MM.1S (cell line): ENCODE data around the gene SWT1.
A peak's percentile ranks its signal among the peaks of the same experiment; 100 is the strongest.

Experiments
- DNase-seq: peaks from one replicate; pipeline ENCODE4 v3.0.0-alpha.2; 2015
- H2AFZ ChIP-seq: fragments of 300-600 bp; sonication (generic); 2 replicates; pipeline ENCODE4 v1.6.0; 2016; ENCODE audit warnings: antibody characterized with exemption, low read length
- H3F3A ChIP-seq: fragments of 300-600 bp; sonication (generic); 2 replicates; pipeline ENCODE4 v1.6.1; 2016; ENCODE audit warnings: mild to moderate bottlenecking, antibody characterized with exemption, low read length, moderate library complexity, mixed read lengths; ENCODE audit not compliant: insufficient read depth
- H3K27ac ChIP-seq: fragments of 300-600 bp; sonication (generic); 2 replicates; pipeline ENCODE4 v1.5.1; 2016; ENCODE audit warnings: mild to moderate bottlenecking, low read length
- H3K27me3 ChIP-seq: fragments of 300-600 bp; sonication (generic); replicated peaks from 2 replicates; pipeline ENCODE4 v1.6.0; 2016; ENCODE audit warnings: low read length; ENCODE audit not compliant: insufficient read depth
- H3K36me3 ChIP-seq: fragments of 300-600 bp; sonication (generic); replicated peaks from 2 replicates; pipeline ENCODE4 v1.6.1; 2016; ENCODE audit warnings: mild to moderate bottlenecking, low read length, mixed read lengths; ENCODE audit not compliant: insufficient read depth
- H3K4me1 ChIP-seq: fragments of 300-600 bp; sonication (generic); 2 replicates; pipeline ENCODE4 v1.6.1; 2016; ENCODE audit warnings: low read length, mixed read lengths
- H3K4me2 ChIP-seq: fragments of 300-600 bp; sonication (generic); 2 replicates; pipeline ENCODE4 v1.6.0; 2016; ENCODE audit warnings: low read depth, low read length
- H3K4me3 ChIP-seq: fragments of 300-600 bp; sonication (generic); 2 replicates; pipeline ENCODE4 v1.5.1; 2016; ENCODE audit warnings: low read length, mixed read lengths
- H3K79me2 ChIP-seq: fragments of 300-600 bp; sonication (generic); 2 replicates; pipeline ENCODE4 v1.6.1; 2016; ENCODE audit warnings: mixed run types, low read length, mixed read lengths
- H3K9ac ChIP-seq: fragments of 300-600 bp; sonication (generic); 2 replicates; pipeline ENCODE4 v1.6.1; 2016; ENCODE audit warnings: low read length, mixed read lengths
- H3K9me2 ChIP-seq: fragments of 300-600 bp; sonication (generic); replicated peaks from 2 replicates; pipeline ENCODE4 v1.6.1; 2016; ENCODE audit warnings: mild to moderate bottlenecking, low read length, mixed read lengths; ENCODE audit not compliant: insufficient read depth
- H3K9me3 ChIP-seq: fragments of 300-600 bp; sonication (generic); replicated peaks from 2 replicates; pipeline ENCODE4 v1.6.1; 2016; ENCODE audit warnings: mild to moderate bottlenecking, low read length, mixed read lengths; ENCODE audit not compliant: insufficient read depth
- H4K20me1 ChIP-seq: fragments of 300-600 bp; sonication (generic); 2 replicates; pipeline ENCODE4 v1.6.1; 2016; ENCODE audit warnings: mild to moderate bottlenecking, low read length, moderate library complexity, mixed read lengths; ENCODE audit not compliant: insufficient read depth
- CTCF ChIP-seq: fragments of 300-600 bp; sonication (generic); IDR thresholded peaks from 2 replicates; pipeline ENCODE4 v1.5.1; 2016; ENCODE audit warnings: antibody characterized with exemption, low read length, mixed read lengths
- EZH2 ChIP-seq: fragments of 300-600 bp; sonication (generic); optimal IDR thresholded peaks from 2 replicates; pipeline ENCODE3; 2017; ENCODE audit warnings: low read depth, mild to moderate bottlenecking, antibody characterized with exemption, low read length, mixed read lengths
- EZH2phosphoT487 ChIP-seq: fragments of 300-600 bp; sonication (generic); IDR thresholded peaks from 2 replicates; pipeline ENCODE4 v1.6.1; 2018; ENCODE audit warnings: antibody characterized with exemption, low read length

SWT1 gene

GRCh38 chr1:185334182-185334581 is 177.2 kb downstream of the SWT1 start:
- Histone ChIP-seq H3K4me1 (peaks cover 9% of the 10 kb centered on the region), H3K9ac (no peak overlapping the region), H2AFZ (no peak overlapping the region), H3K27me3 (peaks cover 4% of the 10 kb centered on the region; the same call in 1 of the 2 replicates), H3K4me2 (no peak overlapping the region), H4K20me1 (no peaks in the 10 kb centered on the region), H3K27ac (no peak overlapping the region), H3K9me3 (no peaks in the 10 kb centered on the region), H3F3A (0 out of 2 replicates have a peak, but pooled peaks cover 4% of the 10 kb centered on the region), H3K9me2 (no peaks in the 10 kb centered on the region), H3K4me3 (no peak overlapping the region), H3K36me3 (no peaks in the 10 kb centered on the region), H3K79me2 (no peaks in the 10 kb centered on the region)
- no peak for TF ChIP-seq EZH2phosphoT487
- TF ChIP-seq CTCF: no peak
- TF ChIP-seq EZH2: no peak
- no peak for DNase-seq

- Histone ChIP-seq H3K4me1 (peaks cover 17% of the 10 kb centered on the region), H3K4me2 (no peak overlapping the region), H3K27me3 (peaks cover 8% of the 10 kb centered on the region; the same call in 1 of the 2 replicates), H3K27ac (no peak overlapping the region), H3K9me2 (no peaks in the 10 kb centered on the region), H2AFZ (no peak overlapping the region), H3F3A (peaks cover 9% of the 10 kb centered on the region; the same call in 1 of the 2 replicates), H3K4me3 (no peak overlapping the region), H3K9ac (no peak overlapping the region), H3K36me3 (no peaks in the 10 kb centered on the region), H3K79me2 (no peaks in the 10 kb centered on the region), H3K9me3 (no peaks in the 10 kb centered on the region), H4K20me1 (no peaks in the 10 kb centered on the region)
- TF ChIP-seq CTCF (no peak), EZH2phosphoT487 (no peak), EZH2 (no peak)
- DNase-seq: no peak
Measured at GRCh38 chr1:185337246-185337645, 180.3 kb downstream of the SWT1 start.

GRCh38 chr1:185338719-185339622 is 182.0 kb downstream of the SWT1 start:
- no peaks in the 10 kb centered on the region for H3K9me2 ChIP-seq
- peaks cover 8% of the 10 kb centered on the region; the same call in 1 of the 2 replicates for H3K27me3 ChIP-seq
- H3K4me3 ChIP-seq: no peak overlapping the region
- H3F3A ChIP-seq: peaks cover 9% of the 10 kb centered on the region; the same call in 1 of the 2 replicates
- no peak overlapping the region for H3K9ac ChIP-seq
- no peak overlapping the region for H3K27ac ChIP-seq
- peak overlapping the region; percentile 48 for H3K4me2 ChIP-seq
- no peaks in the 10 kb centered on the region for H3K79me2 ChIP-seq
- no peaks in the 10 kb centered on the region for H3K36me3 ChIP-seq
- DNase-seq: peak; percentile 80
- H2AFZ ChIP-seq: no peak overlapping the region
- peaks cover 17% of the 10 kb centered on the region for H3K4me1 ChIP-seq
- no peaks in the 10 kb centered on the region for H4K20me1 ChIP-seq
- no peak for TF ChIP-seq CTCF
- 0 out of 2 replicates have a peak, but pooled peaks have one; percentile 55 for TF ChIP-seq EZH2phosphoT487
- H3K9me3 ChIP-seq: no peaks in the 10 kb centered on the region
